Measurements from ENCODE around the gene ACOT11.

ACOT11 gene

GRCh38 chr1:54564312-54565112 is 16.5 kb downstream of the ACOT11 start:
- DNase-seq (ENCODE audit: low spot score), result no peak

- no peak for DNase-seq (ENCODE audit: low spot score)
Observed at GRCh38 chr1:54565113-54565501, 17.1 kb downstream of the ACOT11 start.

GRCh38 chr1:54566438-54567141 is 18.6 kb downstream of the ACOT11 start:
- DNase-seq (ENCODE audit: low spot score), result no peak

GRCh38 chr1:54567961-54568360 is 19.9 kb downstream of the ACOT11 start:
- DNase-seq (ENCODE audit: low spot score), result no peak

- DNase-seq (ENCODE audit: low spot score), result no peak
Observed at GRCh38 chr1:54569339-54569738, 21.3 kb downstream of the ACOT11 start.

GRCh38 chr1:54570161-54570560 is 22.1 kb downstream of the ACOT11 start:
- no peak for DNase-seq (ENCODE audit: low spot score)

- DNase-seq (ENCODE audit: low spot score), result no peak
Observed at GRCh38 chr1:54571326-54571725, 23.3 kb downstream of the ACOT11 start.

GRCh38 chr1:54571803-54572541 is 23.9 kb downstream of the ACOT11 start:
- DNase-seq (ENCODE audit: low spot score), result no peak

GRCh38 chr1:54572542-54572850 is 24.5 kb downstream of the ACOT11 start:
- DNase-seq (ENCODE audit: low spot score), result no peak

- no peak for DNase-seq (ENCODE audit: low spot score)
Observed at GRCh38 chr1:54574158-54574778, 26.2 kb downstream of the ACOT11 start.

GRCh38 chr1:54575161-54575560 is 27.1 kb downstream of the ACOT11 start:
- no peak for DNase-seq (ENCODE audit: low spot score)

GRCh38 chr1:54575605-54576290 is 27.7 kb downstream of the ACOT11 start:
- DNase-seq (ENCODE audit: low spot score), result no peak

- DNase-seq (ENCODE audit: low spot score), result no peak
Observed at GRCh38 chr1:54577612-54578011, 29.6 kb downstream of the ACOT11 start.

- DNase-seq (ENCODE audit: low spot score), result no peak
Observed at GRCh38 chr1:54579337-54579781, 31.3 kb downstream of the ACOT11 start.

GRCh38 chr1:54580856-54581550 is 33.0 kb downstream of the ACOT11 start:
- peak; percentile 11 for DNase-seq (ENCODE audit: low spot score)

GRCh38 chr1:54581621-54582035 is 33.6 kb downstream of the ACOT11 start:
- peak; percentile 82 for DNase-seq (ENCODE audit: low spot score)

GRCh38 chr1:54582566-54583306 is 34.7 kb downstream of the ACOT11 start:
- no peak for DNase-seq (ENCODE audit: low spot score)

GRCh38 chr1:54583307-54583686 is 35.3 kb downstream of the ACOT11 start:
- DNase-seq (ENCODE audit: low spot score), result no peak

GRCh38 chr1:54583871-54584270 is 35.8 kb downstream of the ACOT11 start:
- DNase-seq (ENCODE audit: low spot score), result peak; percentile 22

- DNase-seq (ENCODE audit: low spot score), result no peak
Observed at GRCh38 chr1:54584575-54584974, 36.5 kb downstream of the ACOT11 start.

Measured in putamen (tissue), 1 donor.